Hindlimb muscle (tissue), 1 donor: Measurements from ENCODE around the gene E2F6. TPM values are rescaled to one million over a fixed set of nuclear protein-coding genes. Genes with fewer than 3 reads are reported as not detected.
A peak's percentile ranks its signal among the peaks of the same experiment; 100 is the strongest.

Experiments used
- DNase-seq: peaks from one replicate; pipeline ENCODE4 v3.0.0-alpha.2; 2013
- polyA plus RNA-seq: library from polyadenylated mRNA; unstranded; fragments of 120-200 nt; gene quantifications from one replicate; pipeline ENCODE4 v1.2.1, GENCODE V29; 2013; ENCODE audit not compliant: insufficient read length

E2F6 gene
- polyA plus RNA-seq, 1 donor: 18.8 TPM

GRCh38 chr2:11492720-11493119, 26.8 kb upstream of the E2F6 start:
- DNase-seq: no peak

GRCh38 chr2:11492244-11492643, 26.3 kb upstream of the E2F6 start:
- DNase-seq: no peak

- DNase-seq: no peak
Measured at GRCh38 chr2:11491348-11491933, 25.5 kb upstream of the E2F6 start.

- DNase-seq: no peak
Measured at GRCh38 chr2:11490194-11490593, 24.2 kb upstream of the E2F6 start.

- no peak for DNase-seq
Measured at GRCh38 chr2:11488809-11489208, 22.8 kb upstream of the E2F6 start.

GRCh38 chr2:11483806-11484617, 18.1 kb upstream of the E2F6 start:
- no peak for DNase-seq

GRCh38 chr2:11482473-11483035, 16.6 kb upstream of the E2F6 start:
- DNase-seq: peak; percentile 73

GRCh38 chr2:11481789-11482472, 16.0 kb upstream of the E2F6 start:
- no peak for DNase-seq

GRCh38 chr2:11481426-11481788, 15.4 kb upstream of the E2F6 start:
- no peak for DNase-seq

GRCh38 chr2:11480859-11481258, 14.9 kb upstream of the E2F6 start:
- no peak for DNase-seq

- DNase-seq: no peak
Measured at GRCh38 chr2:11480406-11480805, 14.4 kb upstream of the E2F6 start.

GRCh38 chr2:11478899-11479605, 13.1 kb upstream of the E2F6 start:
- no peak for DNase-seq

GRCh38 chr2:11477994-11478393, 12.0 kb upstream of the E2F6 start:
- peak; percentile 85 for DNase-seq

- DNase-seq: no peak
Measured at GRCh38 chr2:11473659-11474433, 7.9 kb upstream of the E2F6 start.

- no peak for DNase-seq
Measured at GRCh38 chr2:11467749-11468148, 1.8 kb upstream of the E2F6 start.

GRCh38 chr2:11467129-11467649, 1.2 kb upstream of the E2F6 start:
- no peak for DNase-seq

- no peak for DNase-seq
Measured at GRCh38 chr2:11466307-11467128, 557 bp upstream of the E2F6 start.

GRCh38 chr2:11465110-11465484, 864 bp downstream of the E2F6 start:
- DNase-seq: no peak

GRCh38 chr2:11459816-11460215, 6.1 kb downstream of the E2F6 start:
- no peak for DNase-seq

- no peak for DNase-seq
Measured at GRCh38 chr2:11458753-11459152, 7.2 kb downstream of the E2F6 start.

- no peak for DNase-seq
Measured at GRCh38 chr2:11457935-11458334, 8.0 kb downstream of the E2F6 start.
